ENCODE measurements around the gene RBFA.

DNA sequence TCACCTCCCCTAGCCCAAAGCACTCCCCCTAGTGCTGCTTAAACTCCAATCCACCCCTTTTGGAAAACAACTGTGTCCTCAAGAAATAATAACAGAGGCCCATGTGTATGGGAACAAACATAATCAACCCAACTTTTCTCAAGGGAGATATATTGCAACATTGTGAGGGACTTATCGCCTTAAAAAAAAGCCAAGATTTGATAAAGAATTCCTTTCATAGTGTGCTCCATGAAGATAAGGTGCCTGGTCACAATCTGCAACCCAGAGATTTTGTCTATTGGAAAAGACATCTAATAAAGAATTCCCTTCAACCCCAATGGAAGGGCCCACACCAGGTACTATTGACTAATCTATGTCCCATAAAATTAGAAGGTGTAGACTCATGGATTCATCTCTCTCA lies 4.5 kb upstream of the RBFA start:
- TF ChIP-seq, protein P1, sequence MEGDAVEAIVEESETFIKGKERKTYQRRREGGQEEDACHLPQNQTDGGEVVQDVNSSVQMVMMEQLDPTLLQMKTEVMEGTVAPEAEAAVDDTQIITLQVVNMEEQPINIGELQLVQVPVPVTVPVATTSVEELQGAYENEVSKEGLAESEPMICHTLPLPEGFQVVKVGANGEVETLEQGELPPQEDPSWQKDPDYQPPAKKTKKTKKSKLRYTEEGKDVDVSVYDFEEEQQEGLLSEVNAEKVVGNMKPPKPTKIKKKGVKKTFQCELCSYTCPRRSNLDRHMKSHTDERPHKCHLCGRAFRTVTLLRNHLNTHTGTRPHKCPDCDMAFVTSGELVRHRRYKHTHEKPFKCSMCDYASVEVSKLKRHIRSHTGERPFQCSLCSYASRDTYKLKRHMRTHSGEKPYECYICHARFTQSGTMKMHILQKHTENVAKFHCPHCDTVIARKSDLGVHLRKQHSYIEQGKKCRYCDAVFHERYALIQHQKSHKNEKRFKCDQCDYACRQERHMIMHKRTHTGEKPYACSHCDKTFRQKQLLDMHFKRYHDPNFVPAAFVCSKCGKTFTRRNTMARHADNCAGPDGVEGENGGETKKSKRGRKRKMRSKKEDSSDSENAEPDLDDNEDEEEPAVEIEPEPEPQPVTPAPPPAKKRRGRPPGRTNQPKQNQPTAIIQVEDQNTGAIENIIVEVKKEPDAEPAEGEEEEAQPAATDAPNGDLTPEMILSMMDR (IDR thresholded peaks at IDR 0.05; ENCODE audit: poor library complexity), result no peak
- no peak for TF ChIP-seq EZH2phosphoT487 (IDR thresholded peaks at IDR 0.05; ENCODE audit: low read depth, severe bottlenecking, unreplicated experiment)
